NCI-H2196 (cell line): Measurements from ENCODE around the gene CYP3A7.
"Not testable (repeated sequence)": the region's sequence is repeated elsewhere in the genome, so short reads cannot be mapped to it uniquely, and the experiment has no call there.

Experiments used
- DNase-seq: peaks from one replicate; lab custom pipeline; 2025; ENCODE audit not compliant: unreplicated experiment; lab: John Stamatoyannopoulos, UW

Gene CYP3A7

DNA sequence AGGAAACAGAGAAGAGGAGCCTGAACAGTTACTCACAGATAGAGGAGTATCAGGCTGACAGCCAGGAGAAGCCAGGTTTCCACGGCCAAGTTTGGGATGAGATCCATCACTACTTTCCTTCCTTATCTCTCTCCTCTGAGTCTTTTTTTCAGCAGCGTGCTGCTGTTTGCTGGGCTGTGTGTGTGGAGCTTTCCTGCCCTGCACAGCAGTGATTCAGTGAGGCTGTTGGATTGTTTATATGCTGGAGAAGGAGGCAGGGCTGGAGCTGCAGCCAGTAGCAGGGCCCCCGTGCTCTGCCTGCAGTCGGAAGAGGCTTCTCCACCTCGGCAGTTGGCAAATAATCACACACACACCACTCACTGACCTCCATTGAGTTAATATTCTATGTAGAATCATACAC is at the start of gene CYP3A7:
TSS of gene CYP3A7 (minus strand) at position 210 of the 400 bp plus-strand sequence. CDS start at position 107, 103 bp downstream.
- DNase-seq, result no peak

DNA sequence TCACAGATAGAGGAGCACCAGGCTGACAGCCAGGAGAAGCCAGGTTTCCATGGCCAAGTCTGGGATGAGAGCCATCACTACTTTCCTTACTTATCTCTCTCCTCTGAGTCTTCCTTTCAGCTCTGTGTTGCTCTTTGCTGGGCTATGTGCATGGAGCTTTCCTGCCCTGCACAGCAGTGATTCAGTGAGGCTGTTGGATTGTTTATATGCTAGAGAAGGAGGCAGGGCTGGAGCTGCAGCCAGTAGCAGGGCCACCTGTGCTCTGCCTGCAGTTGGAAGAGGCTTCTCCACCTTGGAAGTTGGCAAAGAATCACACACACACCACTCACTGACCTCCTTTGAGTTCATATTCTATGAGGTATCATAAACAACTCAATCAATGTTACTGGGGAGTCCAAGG is 49.0 kb upstream of the CYP3A7 start, which contains the start of gene CYP3A4:
TSS of gene CYP3A4 (minus strand) at position 178 of the 400 bp plus-strand sequence. CDS start at position 75, 103 bp downstream.
- DNase-seq, result no peak

DNA sequence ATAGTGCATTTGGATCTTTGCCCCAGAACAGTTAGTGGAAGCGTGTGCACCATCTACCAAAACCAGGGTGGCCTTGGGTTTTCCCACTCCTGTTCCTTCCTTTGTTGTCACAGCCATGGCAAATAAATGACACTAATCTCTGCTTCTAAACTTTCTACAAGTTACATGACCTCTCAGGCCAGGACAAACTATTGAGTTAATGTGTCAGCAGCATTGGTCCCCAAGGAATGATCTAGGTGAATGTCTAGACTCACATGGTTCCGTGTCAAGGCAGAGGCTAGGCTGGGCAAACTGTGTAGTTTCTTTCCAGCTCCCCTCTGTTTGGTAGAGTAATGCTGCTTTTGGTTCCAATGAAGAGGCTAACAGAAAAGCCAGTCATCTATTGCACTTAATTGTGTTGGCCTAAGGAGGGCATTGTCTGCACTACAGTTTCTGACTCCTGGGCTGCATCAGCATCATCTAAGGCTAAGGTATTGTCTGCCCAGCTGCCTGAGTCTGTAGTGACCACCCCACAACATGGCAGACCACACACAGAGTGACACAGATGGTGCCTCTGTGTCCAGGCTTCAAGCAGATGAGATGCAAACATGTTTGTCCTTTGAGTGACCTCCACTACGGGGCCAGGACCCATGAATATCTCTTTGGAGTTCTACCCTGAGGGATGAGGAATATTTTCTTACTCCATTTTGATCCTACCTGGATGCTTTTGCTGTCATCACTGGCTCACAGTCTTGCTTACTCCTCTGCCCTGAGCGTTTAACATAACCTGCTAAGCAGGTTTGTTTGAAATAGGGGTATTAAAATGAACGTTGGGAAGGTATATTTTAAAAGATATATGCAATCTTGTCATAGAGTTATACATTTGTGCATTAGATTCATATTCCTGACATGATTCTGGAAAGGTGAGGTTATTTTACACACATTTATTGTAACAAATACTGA is 47.3 kb upstream of the CYP3A7 start:
- no peak for DNase-seq

DNA sequence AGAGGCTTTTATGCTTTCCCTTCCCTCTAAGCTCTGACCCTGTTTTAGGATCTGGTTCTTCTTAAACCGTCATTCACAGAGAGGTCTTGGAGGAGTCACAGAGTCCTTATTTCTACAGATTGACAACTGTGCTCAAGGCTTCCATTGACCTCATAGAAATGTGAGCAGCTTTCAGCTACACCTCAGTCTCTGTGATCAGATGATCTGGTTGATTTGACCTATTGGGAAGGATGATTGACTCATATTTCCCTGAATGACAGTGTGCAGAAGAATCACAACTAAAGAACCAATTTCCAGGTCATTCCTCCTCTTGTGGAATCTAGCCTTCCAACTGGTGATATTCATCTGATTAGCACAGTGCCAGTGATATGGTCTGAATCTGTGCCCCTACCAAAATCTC is 45.6 kb upstream of the CYP3A7 start:
- DNase-seq, result no peak

DNA sequence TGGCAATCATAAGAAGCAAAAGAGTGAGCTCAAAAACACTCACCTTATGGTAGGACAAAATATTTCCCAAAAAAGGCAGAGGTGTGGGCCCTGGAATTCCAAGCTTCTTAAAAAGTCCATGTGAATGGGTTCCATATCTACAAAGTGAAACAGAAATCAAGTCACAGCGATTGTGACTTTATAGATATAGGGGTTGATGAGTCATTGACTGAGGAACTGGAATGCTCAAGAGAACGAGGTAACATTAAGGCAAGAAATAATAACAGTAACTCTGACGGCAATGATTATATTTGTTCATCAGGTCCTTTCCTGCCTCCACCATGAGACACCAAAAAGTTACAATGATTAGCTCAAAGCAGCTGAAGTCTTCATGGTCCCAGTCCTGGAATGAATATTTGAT is 45.0 kb upstream of the CYP3A7 start:
- DNase-seq, result no peak

DNA sequence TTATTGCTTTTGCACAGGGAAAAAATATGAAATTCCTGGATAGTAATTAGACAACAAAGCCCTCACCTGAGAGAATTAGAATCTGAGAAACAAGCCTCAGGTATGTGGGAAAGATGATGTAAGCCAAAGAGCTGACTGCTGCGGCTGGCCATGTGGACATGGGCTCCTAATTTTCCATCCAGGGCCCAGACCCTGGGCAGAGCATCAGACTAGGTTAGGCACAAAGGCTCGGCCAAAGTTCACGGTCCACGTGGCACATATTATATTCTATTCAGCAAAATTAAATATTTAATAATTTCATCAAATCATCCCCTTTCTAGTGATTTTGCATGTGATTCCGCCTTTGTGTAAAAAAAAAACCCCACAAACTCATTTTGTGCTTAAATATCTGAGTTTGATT is 43.9 kb upstream of the CYP3A7 start:
- no peak for DNase-seq

DNA sequence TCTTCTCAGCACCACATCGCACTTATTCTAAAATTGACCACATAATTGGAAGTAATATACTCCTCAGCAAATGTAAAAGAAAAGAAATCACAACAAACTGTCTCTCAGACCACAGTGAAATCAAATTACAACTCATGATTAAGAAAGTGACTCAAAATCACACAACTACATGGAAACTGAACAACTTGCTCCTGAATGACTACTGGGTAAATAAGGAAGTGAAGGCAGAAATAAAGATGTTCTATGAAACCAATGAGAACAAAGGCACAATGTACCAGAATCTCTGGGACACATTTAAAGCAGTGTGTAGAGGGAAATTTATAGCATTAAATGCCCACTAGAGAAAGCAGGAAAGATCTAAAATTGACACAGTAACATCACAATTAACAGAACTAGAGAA is 38.4 kb upstream of the CYP3A7 start:
- not testable (repeated sequence) for DNase-seq

DNA sequence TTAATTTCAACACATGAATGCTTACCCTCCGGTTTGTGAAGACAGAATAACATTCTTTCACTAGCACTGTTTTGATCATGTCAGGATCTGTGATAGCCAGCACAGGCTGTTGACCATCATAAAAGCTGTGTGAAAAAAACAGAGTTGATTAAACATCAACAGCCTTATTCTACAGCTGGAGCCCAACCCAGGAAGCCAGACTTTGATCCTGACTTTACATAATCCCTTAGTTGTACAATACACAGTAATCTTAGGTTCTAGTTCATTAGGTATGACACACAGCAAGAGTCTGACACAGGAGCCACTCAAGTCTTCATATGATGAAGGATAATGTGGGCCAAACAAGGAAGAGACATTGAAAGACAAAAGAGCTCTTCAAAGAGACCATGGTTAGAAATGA is 37.6 kb upstream of the CYP3A7 start:
- DNase-seq, result no peak

DNA sequence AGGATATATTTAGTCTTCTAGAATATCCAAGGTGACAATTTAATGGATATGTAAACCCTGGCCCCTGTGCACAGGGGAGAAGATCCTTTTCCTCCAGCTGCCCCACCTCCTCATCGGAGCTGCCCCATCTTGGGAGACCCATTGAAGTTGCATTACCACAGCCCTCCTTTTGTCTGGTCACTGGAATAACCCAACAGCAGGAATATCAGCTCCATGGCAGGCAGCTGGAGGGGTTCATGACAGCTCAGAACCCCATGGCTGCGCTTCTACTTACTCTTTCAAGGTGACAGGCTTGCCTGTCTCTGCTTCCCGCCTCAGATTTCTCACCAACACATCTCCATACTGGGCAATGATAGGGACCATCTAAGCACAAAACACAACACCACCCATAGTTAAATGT is 34.5 kb upstream of the CYP3A7 start:
- not testable (repeated sequence) for DNase-seq

DNA sequence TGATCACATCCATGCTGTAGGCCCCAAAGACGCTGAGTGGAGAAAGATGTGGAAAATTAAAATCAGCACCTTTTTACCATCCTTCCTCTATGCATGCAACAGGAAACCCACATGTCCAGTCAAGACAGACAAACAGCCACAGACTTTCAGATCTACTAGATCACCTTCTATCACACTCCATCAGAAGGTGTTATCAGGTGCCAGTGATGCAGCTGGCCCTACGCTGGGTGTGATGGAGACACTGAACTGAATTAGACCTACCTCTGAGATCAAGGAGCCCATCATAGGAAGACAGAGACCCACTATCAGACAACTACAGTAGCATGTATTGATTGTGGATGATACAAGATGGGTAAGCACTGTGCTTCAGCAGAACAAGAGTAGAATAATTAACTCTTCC is 33.5 kb upstream of the CYP3A7 start:
- no peak for DNase-seq

DNA sequence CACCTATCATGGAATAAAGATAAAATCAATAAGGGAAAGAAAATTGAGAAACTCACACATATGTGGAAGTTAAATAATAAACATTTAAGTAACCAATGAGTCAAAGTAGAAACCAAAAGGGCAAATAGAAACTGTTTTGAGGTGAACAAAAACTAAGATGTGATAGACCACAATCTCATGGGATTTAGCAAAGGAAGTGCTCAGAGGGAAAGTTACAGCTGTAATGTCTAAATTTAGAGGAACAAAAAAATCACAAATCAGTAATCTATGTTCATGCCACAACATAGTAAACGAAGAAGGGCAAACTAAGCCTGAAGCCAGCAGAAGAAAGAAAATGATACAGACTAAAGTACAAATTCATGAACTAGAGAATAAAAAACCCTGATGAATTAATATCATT is 32.7 kb upstream of the CYP3A7 start:
- no peak for DNase-seq

DNA sequence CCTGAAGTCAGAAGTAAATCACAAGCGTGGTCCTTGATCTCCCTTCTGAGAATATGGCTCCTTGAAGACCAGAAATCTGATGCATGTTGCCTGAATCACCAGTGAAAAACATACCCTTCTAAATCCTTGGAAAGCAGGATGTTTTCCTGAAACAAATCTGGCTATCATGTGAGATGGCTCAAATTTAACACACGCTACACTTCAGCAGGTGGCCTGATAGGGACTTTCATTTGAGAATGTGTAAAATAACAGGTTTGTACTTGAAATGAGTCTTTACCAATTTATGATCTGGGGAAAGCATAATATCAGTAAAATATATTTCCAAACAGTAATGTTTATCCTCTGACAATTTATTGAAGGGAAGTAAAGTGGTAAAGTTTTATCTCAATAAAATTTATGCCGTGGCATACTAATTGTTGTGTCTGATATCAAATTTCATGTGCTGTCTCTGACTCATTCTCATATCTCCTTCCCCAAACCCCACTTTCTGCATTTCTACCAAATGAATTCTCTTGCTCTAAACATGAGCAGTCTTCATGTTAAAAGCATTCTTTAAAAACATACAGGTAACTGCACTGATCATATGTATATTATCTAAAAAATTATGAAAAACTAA is 31.6 kb upstream of the CYP3A7 start:
- DNase-seq, result no peak

DNA sequence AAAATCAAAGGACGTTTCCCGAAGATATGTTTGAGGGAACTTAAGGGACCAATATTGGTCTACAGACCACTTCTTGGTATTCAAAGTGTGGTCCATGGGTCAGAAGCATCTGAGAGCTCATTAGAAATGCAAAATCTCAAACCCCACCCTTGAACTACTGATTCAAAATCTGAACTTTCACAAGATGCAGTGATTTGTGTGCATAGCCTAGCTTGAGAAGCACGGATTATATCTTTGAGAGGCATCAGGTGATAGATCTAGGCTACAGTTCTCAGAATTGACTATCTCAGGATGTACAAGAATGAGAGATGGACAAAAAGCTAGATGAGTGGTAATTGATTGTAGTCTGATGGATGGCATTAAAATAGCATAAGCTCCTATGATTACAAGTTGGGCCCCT is 29.5 kb upstream of the CYP3A7 start:
- DNase-seq, result no peak

DNA sequence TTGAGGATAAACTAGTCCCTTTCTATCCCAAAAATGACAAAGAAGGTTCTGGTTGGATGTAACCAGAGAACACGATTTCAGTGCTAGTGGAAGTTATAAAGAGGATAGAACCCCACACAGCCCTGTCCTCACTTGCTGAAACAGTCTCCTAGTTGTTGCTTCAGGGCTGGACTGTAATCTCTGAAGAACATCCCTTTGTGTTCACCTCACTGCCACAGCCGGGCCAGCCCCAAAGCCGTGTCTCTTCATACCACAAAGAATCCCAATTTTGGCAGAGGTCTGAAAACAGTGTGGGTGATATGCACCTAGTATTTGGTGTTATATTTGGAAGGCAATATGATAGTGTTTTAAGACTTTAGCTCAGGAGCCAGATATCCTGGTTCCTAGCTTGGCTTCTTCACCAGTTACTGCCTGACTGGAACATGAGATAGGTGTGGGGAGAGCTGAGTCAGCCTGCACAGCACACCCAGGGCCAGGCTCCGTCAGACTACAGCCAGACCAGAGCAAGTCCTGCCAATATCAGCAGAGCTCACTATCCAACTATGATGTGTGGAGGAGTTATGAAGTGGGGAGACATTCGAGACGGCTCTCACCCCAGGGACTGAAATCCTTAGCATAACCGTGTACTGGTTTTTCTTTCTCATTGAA is 27.8 kb upstream of the CYP3A7 start:
- DNase-seq, result peak; percentile 9

DNA sequence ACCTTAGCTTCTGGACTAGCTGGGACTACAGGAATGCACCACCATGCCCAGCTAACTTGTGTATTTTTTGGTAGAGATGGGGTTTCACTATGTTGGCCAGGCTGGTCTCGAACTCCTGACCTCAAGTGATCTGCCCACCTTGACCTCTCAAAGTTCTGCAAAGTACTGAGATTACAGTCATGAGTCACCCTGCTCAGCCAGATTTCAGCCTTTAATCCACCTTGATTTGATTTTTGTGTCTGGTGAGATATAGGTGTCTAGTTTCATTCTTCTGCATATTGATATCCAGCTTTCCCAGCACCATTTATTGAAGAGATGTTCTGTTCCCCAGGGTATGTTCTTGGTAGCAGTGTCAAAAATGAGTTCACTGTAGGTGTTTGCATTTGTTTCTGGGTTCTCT is 20.1 kb upstream of the CYP3A7 start:
- DNase-seq, result no peak

DNA sequence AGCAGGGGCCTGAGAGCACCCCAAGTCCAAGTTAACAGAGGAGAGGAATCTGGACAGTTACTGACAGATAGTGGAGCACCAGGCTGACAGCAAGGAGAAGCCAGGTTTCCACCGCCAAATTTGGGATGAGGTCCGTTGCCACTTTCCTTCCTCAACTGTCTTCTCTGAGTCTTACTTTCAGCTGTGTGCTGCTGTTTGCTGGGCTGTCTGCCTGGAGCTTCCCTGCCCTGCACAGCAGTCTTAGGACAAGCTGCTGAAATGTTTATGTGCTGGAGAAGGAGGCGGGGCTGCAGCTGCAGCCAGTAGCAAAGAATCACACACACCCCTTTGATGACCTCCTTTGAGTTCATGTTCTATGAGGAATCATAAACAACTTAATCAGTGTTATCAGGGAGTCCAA is 17.4 kb upstream of the CYP3A7 start:
- DNase-seq, result no peak

DNA sequence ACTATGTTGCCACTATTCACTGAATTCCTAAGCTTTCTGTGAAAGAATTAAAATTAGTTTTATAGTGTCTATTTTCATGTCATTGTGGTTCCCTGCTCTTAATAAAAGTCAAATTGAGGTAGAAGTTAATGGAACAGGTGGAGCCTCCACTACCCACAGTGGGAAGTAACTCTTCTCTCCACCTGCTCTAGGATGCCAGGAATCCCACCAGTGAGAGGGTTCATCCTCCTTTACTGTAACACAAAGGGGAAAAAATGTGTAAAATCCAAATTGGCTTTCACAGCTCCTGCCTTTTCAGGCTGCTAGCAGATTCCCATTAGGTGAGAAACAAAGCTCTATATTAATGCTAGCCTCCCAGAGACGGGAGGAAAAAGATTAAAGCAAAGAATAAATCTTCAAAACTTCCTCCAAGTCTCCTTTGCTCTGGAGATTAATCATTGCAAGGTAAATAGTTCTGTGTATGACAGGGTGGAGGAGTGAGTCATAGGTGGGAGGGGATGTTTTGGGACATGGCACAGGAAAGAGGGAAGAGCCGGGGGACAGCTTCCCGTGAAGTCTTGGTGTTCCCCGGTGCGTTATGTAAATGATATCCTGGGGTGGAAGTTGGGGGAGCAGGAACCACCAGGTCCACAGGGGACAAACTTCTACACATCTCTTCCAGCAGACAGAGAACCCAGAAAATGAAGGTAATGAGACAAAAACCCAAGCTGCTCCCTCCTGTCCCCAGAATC is 16.5 kb upstream of the CYP3A7 start:
- not testable (repeated sequence) for DNase-seq

DNA sequence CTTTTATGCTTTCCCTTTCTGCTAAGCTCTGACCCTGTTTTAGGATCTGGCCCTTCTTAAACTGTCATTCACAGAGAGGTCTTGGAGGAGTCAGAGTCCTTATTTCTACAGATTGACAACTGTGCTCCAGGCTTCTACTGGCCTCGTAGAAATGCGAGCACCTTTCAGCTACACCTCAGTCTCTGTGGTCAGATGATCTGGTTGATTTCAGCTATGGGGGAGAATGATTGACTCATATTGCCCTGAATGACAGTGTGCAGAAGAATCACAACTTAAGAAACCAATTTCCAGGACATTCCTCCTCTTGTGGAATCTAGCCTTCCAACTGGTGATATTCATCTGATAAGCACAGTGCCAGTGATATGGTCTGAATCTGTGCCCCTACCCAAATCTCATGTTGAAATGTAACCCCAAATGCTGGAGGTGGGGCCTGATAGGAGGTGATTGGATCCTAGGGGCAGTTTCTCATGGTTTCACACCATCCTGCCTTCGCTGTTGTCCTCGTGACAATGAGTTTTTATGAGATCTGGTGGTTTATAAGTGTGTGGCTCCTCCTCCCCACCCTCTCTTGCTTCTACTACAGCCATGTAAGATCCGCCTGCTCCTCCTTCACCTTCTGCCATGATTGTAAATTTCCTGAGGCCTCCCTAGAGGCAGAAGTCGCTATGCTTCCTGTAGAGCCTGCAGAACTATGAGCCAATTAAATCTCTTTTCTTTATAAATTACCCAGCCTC is 14.0 kb upstream of the CYP3A7 start:
- no peak for DNase-seq

DNA sequence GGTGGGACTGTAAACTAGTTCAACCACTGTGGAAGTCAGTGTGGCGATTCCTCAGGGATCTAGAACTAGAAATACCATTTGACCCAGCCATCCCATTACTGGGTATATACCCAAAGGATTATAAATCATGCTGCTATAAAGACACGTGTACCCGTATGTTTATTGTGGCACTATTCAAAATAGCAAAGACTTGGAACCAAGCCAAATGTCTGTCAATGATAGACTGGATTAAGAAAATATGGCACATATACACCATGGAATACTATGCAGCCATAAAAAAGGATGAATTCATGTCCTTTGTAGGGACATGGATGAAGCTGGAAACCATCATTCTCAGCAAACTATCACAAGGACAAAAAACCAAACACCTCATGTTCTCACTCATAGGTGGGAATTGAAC is 11.9 kb upstream of the CYP3A7 start:
- DNase-seq, result not testable (repeated sequence)

DNA sequence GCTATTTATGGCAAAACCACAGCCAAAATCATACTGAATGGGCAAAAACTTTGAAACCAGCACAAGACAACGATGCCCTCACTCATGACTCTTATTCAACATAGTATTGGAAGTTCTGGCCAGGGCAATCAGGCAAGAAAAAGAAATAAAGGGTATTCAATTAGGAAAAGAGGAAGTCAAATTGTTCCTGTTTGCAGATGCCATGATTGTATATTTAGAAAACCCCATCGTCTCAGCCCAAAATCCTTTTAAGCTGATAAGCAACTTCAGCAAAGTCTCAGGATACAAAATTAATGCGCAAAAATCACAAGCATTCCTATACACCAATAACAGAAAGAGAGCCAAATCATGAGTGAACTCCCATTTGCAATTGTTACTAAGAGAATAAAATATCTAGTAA is 10.4 kb upstream of the CYP3A7 start:
- DNase-seq, result not testable (repeated sequence)
